K562 (cell line): ENCODE results near the gene EHBP1L1. TPM values are rescaled to one million over a fixed set of nuclear protein-coding genes. Genes with fewer than 3 reads are reported as not detected.

Experiments used
- ATAC-seq: fragments of 200-7000 bp; cut with Tn5 transposase; 3 replicates; pipeline ENCODE4 v1.9.1; 2020; ENCODE audit warnings: moderate library complexity
- BruUV-seq: library from RNA; stranded (reverse); fragments of 400-500 nt; replicated peaks from 2 replicates; lab custom pipeline; 2021; lab: Mats Ljungman, UMichigan
- CTCF ChIA-PET: fragments of 300-600 bp; formaldehyde crosslinking; extraction: SDS; loops from one replicate; lab custom pipeline; 2021; ENCODE audit warnings: low intra/inter-chr PET ratio; lab: Yijun Ruan, JAX
- POLR2A ChIA-PET: fragments of 300-600, 350-650 bp; sonication (Branson Sonifier 250); formaldehyde crosslinking; extraction: SDS; loops from one replicate; lab custom pipeline; 2021; ENCODE audit warnings: antibody characterized with exemption, inconsistent platforms; lab: Yijun Ruan, JAX
- DNase-seq, 4 experiments: peaks; one replicate each; pipeline versions ENCODE4 v3.0.0 to v3.0.0-alpha.2; 2011 to 2018; ENCODE audit warnings: low spot score in 3 of 4, mixed read lengths in 3 of 4; ENCODE audit errors: extremely low read depth in 1 of 4
- FAIRE-seq: peaks from 2 replicates; lab custom pipeline; 2011; peaks lifted over from hg19 to GRCh38; lab: Jason Lieb, UNC
- H2AFZ ChIP-seq: 2 replicates; pipeline ENCODE4 v1.6.0; 2011; ENCODE audit warnings: low read depth, low read length, control low read depth, inconsistent platforms
- H3K27ac ChIP-seq: fragments of 200-600 bp; 3 replicates; pipeline ENCODE4 v1.8.0; 2011; ENCODE audit warnings: low read depth, mild to moderate bottlenecking, control low read depth, inconsistent platforms, low read length, moderate library complexity, mixed read lengths; ENCODE audit errors: extremely low read depth
- H3K27me3 ChIP-seq, 2 experiments: fragments of 300-600 bp in 1 of 2; 2 replicates in 1 of 2; 3 replicates in 1 of 2; pipeline versions ENCODE4 v1.6.0 to v1.8.0; 2011; ENCODE audit warnings: inconsistent platforms in 2 of 2, low read length in 2 of 2, mild to moderate bottlenecking in 1 of 2, mixed read lengths in 1 of 2, moderate library complexity in 1 of 2; ENCODE audit not compliant: control insufficient read depth in 2 of 2, insufficient read depth in 2 of 2
- H3K36me3 ChIP-seq: fragments of 300-600 bp; 3 replicates; pipeline ENCODE4 v1.8.0; 2011; ENCODE audit warnings: mild to moderate bottlenecking, low read length, inconsistent platforms; ENCODE audit not compliant: control insufficient read depth, insufficient read depth
- H3K4me1 ChIP-seq, 2 experiments: fragments of 200-600 bp in 1 of 2; replicated peaks in 1 of 2; 2 replicates in 1 of 2; 3 replicates in 1 of 2; pipeline versions ENCODE4 v1.5.1 to v1.8.0; 2011; ENCODE audit warnings: inconsistent platforms in 2 of 2, low read length in 2 of 2, mild to moderate bottlenecking in 1 of 2, mixed read lengths in 1 of 2, moderate library complexity in 1 of 2; ENCODE audit not compliant: control insufficient read depth in 2 of 2, insufficient read depth in 2 of 2
- H3K4me2 ChIP-seq: 2 replicates; pipeline ENCODE4 v1.6.1; 2011; ENCODE audit warnings: low read length, control low read depth, inconsistent platforms, mixed read lengths; ENCODE audit not compliant: insufficient read depth
- H3K4me3 ChIP-seq: fragments of 200-600 bp; sonication (generic), shearing (Covaris generic); 2 replicates; pipeline ENCODE4 v1.5.1; 2016; ENCODE audit warnings: control low read depth, inconsistent platforms
- H3K79me2 ChIP-seq: fragments of 200-600 bp; 3 replicates; pipeline ENCODE4 v1.8.0; 2011; ENCODE audit warnings: low read length, inconsistent platforms; ENCODE audit not compliant: control insufficient read depth, insufficient read depth
- H3K9ac ChIP-seq, 2 experiments: 2 replicates each; pipeline versions ENCODE4 v1.6.0 to v1.6.1; 2011; ENCODE audit warnings: low read depth in 2 of 2, low read length in 2 of 2, control low read depth in 1 of 2, inconsistent platforms in 1 of 2, mild to moderate bottlenecking in 1 of 2, mixed read lengths in 1 of 2; ENCODE audit not compliant: insufficient read depth in 1 of 2
- H3K9me1 ChIP-seq: one replicate; pipeline ENCODE4 v1.6.0; 2011; ENCODE audit warnings: inconsistent platforms, mild to moderate bottlenecking, low read length, moderate library complexity; ENCODE audit not compliant: control insufficient read depth, insufficient read depth
- H3K9me3 ChIP-seq: replicated peaks from 2 replicates; pipeline ENCODE4 v1.5.1; 2011; ENCODE audit warnings: low read depth, low read length, inconsistent platforms; ENCODE audit not compliant: control insufficient read depth, insufficient read depth
- H4K20me1 ChIP-seq: replicated peaks from 2 replicates; pipeline ENCODE4 v1.6.1; 2011; ENCODE audit warnings: low read length, inconsistent platforms, mixed read lengths; ENCODE audit not compliant: control insufficient read depth, insufficient read depth
- E2F4 ChIP-seq: sonication (generic); formaldehyde crosslinking; IDR thresholded peaks from 2 replicates; pipeline ENCODE4 v1.8.0; 2022; ENCODE audit warnings: mild to moderate bottlenecking, low read depth, missing genetic modification reagents
- whole genome bisulfite sequencing: fragments of 100-300 bp; shearing (Covaris generic); methylation state at CpG from one replicate; pipeline ENCODE4 v1.1.6; 2016; ENCODE audit warnings: low coverage, mixed read lengths; ENCODE audit not compliant: insufficient coverage; ENCODE audit errors: missing lambda C conversion rate; 5-methylcytosine and 5-hydroxymethylcytosine counted together
- in situ Hi-C: fragments of 300-500 bp; cut with MboI; formaldehyde crosslinking; loops from 4 replicates; pipeline ENCODE4 v1.15.0; 2018; ENCODE audit warnings: inconsistent platforms, mixed read lengths
- intact Hi-C: fragments of 100-400 bp; cut with micrococcal nuclease; formaldehyde crosslinking; loops from 2 replicates; pipeline ENCODE4 v1.14.2; 2022
- polyA plus RNA-seq, 8 experiments: library from polyadenylated mRNA; depleted of rRNA in 4 of 8; stranded (reverse) in 5 of 8; unstranded in 3 of 8; fragments of >200 nt; fragmentation: Nextera tagmentation in 2 of 8; fragmentation: Illumina TruSeq in 1 of 8; extraction: Ambion mirVana in 2 of 8; extraction: Trizol in 1 of 8; gene quantifications; 2 replicates each; pipeline versions ENCODE4 v1.2.1 to v1.2.3, GENCODE V29; 2011 to 2014; ENCODE audit warnings: inconsistent platforms in 1 of 8, missing spikeins in 1 of 8
- total RNA-seq, 7 experiments: library from RNA; depleted of rRNA in 6 of 7; stranded (reverse); fragments of >200 nt in 6 of 7; fragmentation: Illumina TruSeq in 2 of 7; extraction: Trizol in 2 of 7; gene quantifications; 2 replicates each; pipeline versions ENCODE4 v1.2.1 to v1.2.3, GENCODE V29; 2011 to 2021; ENCODE audit warnings: low replicate concordance in 1 of 7

EHBP1L1 gene
- total and polyA plus RNA-seq, 9 of the 15 experiments (the other 6 are each of a cell fraction or from before 2014, with no cell fraction given) = 0.03 to 87.1 (median 26.3) TPM

DNA sequence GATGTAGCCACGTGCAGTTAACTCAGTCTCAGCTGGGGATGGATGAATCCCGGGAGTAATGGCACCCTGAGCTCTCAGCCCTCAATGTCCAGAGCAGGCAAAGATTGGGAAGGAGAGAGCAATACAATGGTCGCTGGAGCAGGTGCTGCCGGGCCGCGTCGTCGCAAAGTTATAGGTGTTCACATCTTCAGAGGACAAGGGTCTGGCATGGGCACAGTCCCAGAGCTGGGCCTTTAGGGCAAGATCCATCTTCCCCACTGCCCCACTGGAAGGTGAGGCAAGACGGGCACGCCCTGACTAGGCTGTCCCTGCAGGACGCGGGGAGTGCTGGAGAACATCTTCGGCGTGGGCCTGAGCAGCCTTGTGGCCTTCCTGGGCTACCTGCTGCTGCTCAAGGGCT lies 47.3 kb downstream of the EHBP1L1 start:
- peaks cover 94% of the 10 kb centered on the region; the same call in 2 of the 3 replicates for H3K36me3 ChIP-seq
- ChIA-PET CTCF (no interaction called here), POLR2A (interaction anchor here (0.6 to 3.1 kb wide), 5 partner anchors 8 to 386 kb away, joined by 3 to 11 read pairs (median 5); partner anchors contain the start of genes PCNX3 and SIPA1)
- H3K4me1 ChIP-seq = peaks cover 0 to 46% of the 10 kb centered on the region in 2 experiments; a peak in 1 of 5 replicates
- no peak for ATAC-seq
- H2AFZ ChIP-seq = no peak overlapping the region
- in situ Hi-C loops (no loop called here), intact Hi-C loops (no loop called here)
- 0 out of 2 replicates have a peak, but pooled peaks cover 3% of the 10 kb centered on the region for H4K20me1 ChIP-seq
- WGBS = 93% methylated on average over 14 of the region's 14 CpGs
- H3K9me1 ChIP-seq = no peaks in the 10 kb centered on the region
- H3K27me3 ChIP-seq = no peaks in the 10 kb centered on the region
- H3K4me3 ChIP-seq = no peak overlapping the region
- no peaks in the 10 kb centered on the region for H3K9me3 ChIP-seq
- no peak for TF ChIP-seq E2F4 (CRISPR knock-in tag)
- H3K79me2 ChIP-seq = no peaks in the 10 kb centered on the region; the same call in 2 of the 3 replicates
- DNase-seq = no peak
- no peak for FAIRE-seq
- no peak overlapping the region for H3K4me2 ChIP-seq
- peak overlapping the region in 1 of 2 experiments; percentile 37; a peak in 1 of 4 replicates for H3K9ac ChIP-seq
- H3K27ac ChIP-seq = no peak overlapping the region
- no TSS peak for BruUV-seq
